ENCODE data around the gene ACAT2.
A peak's percentile ranks its signal among the peaks of the same experiment; 100 is the strongest.
"Not testable (repeated sequence)": the region's sequence is repeated elsewhere in the genome, so short reads cannot be mapped to it uniquely, and the experiment has no call there.

The ACAT2 gene

DNA sequence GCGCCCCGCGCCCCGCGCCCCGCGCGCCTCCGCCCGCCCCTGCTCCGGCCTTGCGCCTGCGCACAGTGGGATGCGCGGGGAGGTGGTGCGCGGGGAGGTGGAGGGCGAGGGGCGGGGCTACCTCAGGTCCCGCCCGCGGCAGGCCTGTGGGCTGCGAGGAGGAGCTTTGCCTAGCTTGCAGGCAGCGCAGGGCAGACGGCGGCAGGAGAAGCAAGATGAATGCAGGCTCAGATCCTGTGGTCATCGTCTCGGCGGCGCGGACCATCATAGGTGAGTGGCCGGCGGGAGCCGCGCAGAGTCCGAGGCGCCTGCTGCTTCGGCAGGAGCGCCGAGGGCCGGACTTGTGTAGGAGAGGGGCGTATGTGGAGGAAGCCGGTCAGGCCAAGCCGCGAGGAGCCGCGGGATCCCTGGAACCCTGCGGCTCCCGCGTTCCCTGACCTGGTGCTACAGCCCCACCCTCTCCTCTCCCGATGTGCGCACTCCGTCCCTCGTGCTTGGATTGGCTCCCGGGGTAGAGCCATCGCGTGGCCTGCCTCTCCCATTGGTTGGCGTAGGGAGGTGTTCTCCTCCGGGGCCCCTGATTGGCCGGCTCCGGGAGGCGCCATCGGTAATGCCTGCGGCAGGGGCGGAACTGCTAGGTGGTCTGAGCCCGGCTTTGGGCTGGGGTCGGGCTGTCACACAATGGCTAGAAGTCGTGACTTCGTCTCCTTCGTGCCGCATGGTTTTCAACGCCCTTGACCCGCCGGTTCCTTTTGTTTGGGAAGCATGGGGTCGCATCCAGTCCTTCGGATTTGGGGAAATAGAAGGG, at the start of gene ACAT2:
Gene ACAT2, plus strand, starts transcription at position 173 of the 808 bp plus-strand sequence. Its CDS starts 43 bp downstream, at position 216.
- DNase-seq = peak; percentile 98

DNA sequence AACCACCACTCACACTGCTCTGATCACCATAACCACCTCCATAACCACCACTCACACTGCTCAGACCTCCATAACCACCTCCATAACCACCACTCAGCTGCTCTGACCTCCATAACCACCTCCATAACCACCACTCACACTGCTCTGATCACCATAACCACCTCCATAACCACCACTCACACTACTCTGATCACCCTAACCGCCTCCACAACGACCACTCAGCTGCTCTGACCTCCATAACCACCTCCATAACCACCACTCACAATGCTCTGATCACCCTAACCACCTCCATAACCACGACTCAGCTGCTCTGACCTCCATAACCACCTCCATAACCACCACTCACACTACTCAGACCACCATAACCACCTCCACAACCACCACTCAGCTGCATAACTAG, 49.5 kb upstream of the ACAT2 start:
- DNase-seq = not testable (repeated sequence)

DNA sequence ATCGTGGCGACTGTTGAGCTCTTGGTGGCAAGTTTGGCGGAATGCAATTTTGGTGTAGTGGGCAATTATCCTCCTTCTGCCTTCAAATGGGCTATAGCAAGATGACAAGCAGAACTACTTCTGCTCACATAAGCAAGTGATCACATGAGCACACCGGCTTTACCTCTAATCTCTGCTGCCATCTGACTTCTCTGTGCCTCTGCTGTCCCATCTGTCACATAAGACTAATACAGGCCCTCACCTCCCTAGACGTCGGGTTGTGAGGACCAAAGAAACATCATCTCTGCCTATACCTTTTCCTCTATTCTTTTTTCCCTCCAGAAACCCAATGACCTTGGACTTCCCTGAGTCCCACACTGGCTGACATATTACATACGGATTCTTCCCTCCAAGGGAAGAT, 47.9 kb upstream of the ACAT2 start:
- no peak for DNase-seq

DNA sequence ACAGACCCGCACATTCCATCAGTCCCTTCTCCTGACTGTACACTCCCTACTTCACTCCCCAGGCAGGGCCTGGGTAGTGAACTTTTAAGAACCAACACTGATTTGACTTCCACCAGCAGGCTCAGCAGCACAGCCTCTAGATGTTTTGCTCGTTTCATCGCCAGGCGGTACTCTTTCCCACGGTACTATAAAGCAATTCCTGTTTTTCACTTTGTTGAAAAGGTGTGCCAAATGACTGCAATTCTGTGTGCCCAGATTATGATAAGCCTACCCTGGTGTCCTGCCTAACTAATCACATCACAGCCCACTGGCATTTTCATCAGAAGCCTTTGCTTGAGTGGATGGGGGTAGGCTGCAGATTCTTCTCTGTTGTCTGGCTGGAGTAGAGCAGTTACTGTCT, 47.4 kb upstream of the ACAT2 start:
- DNase-seq = no peak

GRCh38 chr6:159715166-159715565, 46.7 kb upstream of the ACAT2 start:
- DNase-seq = no peak

- DNase-seq = no peak
These were observed 46.2 kb upstream of the ACAT2 start for GRCh38 chr6:159715605-159716004.

DNA sequence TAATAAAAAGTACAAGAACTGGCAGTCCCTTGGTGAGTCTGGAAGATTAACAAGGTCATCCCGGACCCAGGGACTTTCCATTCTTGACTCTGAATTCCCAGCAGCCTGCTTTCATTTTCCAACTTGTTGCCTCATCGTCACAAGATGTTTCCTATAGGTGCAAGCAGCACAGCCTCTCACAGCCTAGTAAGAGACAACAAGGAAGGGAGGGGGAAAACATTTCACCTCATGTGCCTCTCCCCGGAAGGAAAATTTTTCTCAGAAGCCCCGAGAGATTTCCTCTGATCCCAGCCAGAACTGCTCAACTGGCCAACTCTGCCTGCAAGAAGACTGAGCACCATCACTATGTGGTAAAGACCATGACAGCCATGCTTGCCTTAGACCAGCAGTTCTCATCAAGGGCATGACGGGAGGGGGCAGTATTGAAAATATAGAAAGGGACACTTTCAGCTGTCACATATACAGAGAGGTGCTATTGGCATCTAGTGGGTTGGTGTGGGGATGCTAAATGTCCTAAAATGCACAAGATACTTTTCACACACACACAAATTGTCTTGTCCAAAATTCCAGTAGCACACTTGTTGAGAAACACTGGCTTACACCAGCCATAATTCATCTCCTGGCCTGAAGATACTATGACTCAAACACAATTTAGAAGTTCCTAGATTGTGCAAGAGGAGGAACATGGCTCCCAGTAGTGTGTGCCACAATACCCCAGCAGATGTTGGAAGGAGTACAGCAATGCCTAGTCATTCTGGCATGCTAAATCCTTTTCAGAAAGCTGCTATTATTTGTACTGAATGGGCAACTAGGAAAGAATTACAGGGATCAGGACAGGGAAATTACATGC, 45.4 kb upstream of the ACAT2 start:
- peak; percentile 37 for DNase-seq

GRCh38 chr6:159718634-159719033, 43.2 kb upstream of the ACAT2 start:
- DNase-seq = peak; percentile 38

DNA sequence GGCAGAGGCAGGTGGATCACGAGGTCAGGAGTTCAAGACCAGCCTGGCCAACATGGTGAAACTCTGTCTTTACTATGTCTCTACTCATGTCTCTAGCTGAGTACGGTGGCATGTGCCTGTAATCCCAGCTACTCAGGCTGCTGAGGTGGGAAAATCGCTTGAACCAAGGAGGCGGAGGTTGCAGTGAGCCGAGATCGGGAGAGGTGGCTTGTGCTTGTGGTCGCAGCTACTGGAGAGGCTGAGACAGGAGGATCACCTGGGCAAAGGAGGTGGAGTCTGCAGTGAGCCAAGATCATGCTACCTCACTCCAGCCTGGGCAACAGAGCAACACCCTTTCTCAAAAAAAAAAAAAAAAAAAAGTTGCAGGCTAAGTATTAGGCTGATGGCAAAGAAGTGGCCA, 42.6 kb upstream of the ACAT2 start:
- no peak for DNase-seq

DNA sequence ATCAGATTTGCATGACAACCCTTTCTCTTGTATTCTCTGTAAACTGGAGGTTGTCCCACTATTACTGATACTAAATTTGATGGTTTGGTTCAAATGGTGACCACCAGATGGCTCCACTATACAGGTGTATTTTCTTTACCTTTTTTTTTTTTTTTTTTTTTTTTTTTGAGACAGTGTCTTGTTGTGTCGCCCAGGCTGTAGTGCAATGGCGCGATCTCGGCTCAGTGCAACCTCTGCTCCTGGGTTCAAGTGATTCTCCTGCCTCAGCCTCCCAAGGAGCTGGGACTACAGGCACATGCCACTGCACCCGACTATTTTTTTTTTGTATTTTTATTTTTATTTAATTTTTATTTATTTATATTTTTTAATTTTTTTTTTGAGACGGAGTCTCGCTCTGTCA, 41.1 kb upstream of the ACAT2 start:
- peak; percentile 69 for DNase-seq

- not testable (repeated sequence) for DNase-seq
These were observed 39.9 kb upstream of the ACAT2 start for GRCh38 chr6:159721981-159722380.

GRCh38 chr6:159722655-159723054, 39.2 kb upstream of the ACAT2 start:
- no peak for DNase-seq

- DNase-seq = no peak
These were observed 38.6 kb upstream of the ACAT2 start for GRCh38 chr6:159723259-159723658.

GRCh38 chr6:159724778-159725177, 37.1 kb upstream of the ACAT2 start:
- no peak for DNase-seq

- DNase-seq = not testable (repeated sequence)
These were observed 36.6 kb upstream of the ACAT2 start for GRCh38 chr6:159725208-159725607.

GRCh38 chr6:159726255-159726917, 35.5 kb upstream of the ACAT2 start:
- DNase-seq = no peak

DNA sequence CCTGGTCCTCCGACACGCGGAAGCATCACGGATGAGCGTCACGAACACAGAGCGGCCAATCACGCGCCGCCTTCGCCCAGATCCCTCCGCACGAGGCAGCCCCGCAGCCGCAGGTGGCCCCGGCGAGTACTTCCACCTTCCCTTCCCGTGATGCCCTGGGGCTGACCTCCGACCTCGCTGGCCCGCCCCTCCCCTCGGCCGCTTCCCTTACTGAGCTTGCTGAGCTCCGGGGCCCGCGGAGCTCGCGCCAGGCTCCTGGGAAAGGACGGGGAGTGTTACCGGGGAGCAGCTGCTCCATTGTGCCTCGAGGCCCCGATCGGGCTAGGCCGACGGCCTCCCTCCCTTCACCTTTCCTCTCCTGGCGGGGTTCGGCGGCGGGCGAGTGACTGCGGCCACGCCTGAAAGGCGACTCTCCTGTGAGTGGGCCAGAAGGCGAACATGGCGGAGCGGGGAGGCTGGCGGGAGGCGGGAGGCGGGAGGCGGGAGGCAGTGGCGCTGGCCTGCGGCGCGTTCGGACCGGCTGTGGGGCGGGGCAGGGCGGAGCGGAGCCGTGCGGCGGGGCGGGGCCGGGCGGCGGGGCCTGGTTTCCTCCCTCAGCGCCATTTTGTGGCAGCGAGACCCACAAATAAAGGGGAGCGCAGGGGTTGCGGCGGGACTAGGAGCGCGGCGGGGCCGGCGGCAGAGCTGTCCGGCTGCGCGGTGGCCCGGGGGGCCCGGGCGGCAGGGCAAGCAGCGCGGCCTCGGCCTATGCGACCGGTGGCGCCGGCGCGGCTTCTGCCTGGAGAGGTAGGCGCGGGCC, 34.7 kb upstream of the ACAT2 start, which contains the start of gene WTAP:
Gene WTAP, plus strand, starts transcription at position 589 of the 799 bp plus-strand sequence. CDS start 8,760 bp downstream, outside the sequence.
- DNase-seq = peak; percentile 97

DNA sequence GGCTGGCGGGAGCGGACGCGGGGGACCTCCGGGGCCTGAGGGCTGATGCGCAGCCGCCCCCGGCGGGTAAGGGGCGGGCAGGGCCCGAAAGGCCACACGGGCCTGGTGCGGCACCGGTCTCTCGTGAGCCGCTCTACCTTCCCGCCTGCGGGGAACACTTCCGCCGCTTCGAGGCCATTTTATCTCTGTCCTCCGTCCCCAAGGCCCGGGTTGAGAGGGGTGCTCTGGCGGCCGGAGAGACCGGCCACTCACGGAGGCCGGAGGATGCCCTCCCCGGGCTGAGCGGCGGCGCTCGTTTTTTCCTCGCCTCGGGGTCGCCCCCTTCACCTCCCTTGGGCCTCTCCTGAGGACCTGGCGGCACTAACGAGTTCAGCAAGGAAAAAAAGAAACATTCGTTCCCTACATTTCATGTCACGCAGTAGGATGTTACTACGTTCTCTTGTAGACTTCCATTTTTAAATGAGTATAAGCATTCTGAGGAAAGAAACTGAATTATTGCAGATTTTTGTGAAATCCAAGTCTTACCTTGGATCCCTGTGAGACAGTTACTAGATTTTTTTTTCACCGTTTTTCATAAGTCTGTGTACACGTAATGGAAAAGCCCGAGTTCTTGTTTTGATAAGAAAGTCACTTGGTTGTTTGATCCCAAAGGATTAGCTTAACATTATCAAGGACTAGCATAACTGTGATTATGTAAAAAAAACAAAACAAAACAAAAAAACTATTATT, 34.0 kb upstream of the ACAT2 start:
- DNase-seq = peak; percentile 48

DNA sequence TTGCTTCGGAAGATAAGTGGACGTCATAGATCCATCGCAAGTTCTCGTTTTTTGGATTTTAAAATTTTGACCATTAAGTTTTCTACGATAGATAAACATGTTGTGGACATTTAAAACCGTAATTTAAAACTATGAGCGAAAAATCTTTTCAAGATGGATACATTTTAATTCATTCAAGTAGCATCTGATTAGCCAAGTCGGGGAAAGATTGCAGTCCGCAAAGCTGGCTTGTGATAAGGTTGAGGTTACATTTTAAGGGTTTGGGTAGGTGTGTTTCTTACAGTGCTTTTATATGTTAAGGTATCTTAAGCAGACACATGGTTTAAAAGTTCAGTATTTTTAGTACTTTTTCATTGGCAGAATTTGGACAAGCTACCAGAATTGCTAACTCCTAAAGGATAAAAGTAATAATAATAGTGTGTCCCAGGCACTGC, 33.3 kb upstream of the ACAT2 start:
- peak; percentile 76 for DNase-seq

- peak; percentile 24 for DNase-seq
These were observed 32.1 kb upstream of the ACAT2 start for GRCh38 chr6:159729598-159730331.

DNA sequence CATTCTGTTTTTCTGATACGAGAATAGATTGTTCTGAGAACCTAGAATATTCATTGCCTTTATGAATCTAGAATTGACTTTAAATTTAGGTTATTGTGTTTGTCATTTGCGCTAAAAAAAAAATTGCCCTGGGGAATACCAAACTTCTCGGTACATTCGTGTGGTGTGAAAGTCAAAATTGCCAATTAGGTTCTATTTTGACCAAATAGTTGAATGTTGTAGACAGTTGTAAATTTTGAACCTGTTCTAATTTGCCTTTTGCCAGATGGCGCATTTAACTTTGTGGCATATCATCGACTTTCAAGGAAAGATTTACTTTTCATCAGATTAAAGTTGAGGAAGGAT, 31.5 kb upstream of the ACAT2 start:
- DNase-seq = no peak

Measured in hematopoietic multipotent progenitor cell treated with erythropoietin and hydrocortisone succinate and interleukin-3 and kit ligand, for 6 days (in vitro differentiated cells).